ENCODE measurements around the gene EIF2S1. TPM values are rescaled to one million over a fixed set of nuclear protein-coding genes. Genes with fewer than 3 reads are reported as not detected.

The EIF2S1 gene
- total and polyA plus RNA-seq, 4 donors, result 53.8 to 81.0 (median 59.1) TPM

DNA sequence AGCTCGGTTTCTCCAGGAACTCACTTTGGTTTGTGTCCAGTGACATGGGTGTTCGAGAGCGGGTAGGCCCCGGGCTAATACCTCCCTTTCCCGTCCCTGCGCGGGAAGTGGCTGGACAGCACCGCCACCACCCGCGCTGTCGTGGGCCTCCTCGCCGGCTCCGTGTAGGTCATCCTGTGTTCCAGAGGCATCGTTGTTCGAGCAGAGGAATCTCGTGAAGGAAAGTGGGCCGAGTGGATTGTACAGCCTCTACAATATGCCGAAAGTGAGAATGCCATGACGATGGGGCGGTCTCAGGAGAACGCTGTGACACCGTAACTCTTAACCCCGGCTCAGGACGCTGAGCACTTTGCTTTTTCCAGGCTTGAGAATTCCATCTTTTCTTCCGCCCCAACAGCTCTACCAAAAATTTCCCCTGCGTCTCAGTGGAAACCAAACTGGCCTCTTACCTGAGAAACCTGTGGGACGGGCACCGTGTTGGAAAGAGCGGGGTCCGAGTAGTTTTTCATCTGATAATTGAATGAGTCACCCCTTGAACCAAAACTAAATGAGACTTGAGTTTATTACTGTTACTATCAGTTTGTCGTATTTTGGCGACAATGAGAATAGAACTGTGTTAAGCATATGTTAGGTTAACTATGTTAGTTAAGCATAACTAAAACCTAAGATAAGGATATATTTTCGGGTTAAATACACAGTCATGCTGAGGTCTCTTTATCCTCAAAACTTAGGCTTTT lies 510 bp downstream of the EIF2S1 start:
- peak overlapping the region; percentile 43 to 57 for H3K4me3 ChIP-seq (ENCODE audit: low read length in 2 of 2)
- peaks cover 0 to 5% of the 10 kb centered on the region in 2 donors for H3K4me1 ChIP-seq (ENCODE audit: control insufficient read depth in 1 of 2, insufficient read depth in 2 of 2, low read length in 2 of 2)
- intact Hi-C loops (cut with DNase I), result loop anchor here in 1 of 2 donors (5.0 kb wide), 1 partner anchor 118 kb away; the partner anchor contains the start of gene PALS1
- H3K27me3 ChIP-seq (ENCODE audit: control insufficient read depth in 1 of 2, insufficient read depth in 2 of 2, low read length in 1 of 2), result no peaks in the 10 kb centered on the region
- H3K9me3 ChIP-seq (ENCODE audit: control insufficient read depth, low read length), result no peaks in the 10 kb centered on the region
- peak; percentile 67 for ATAC-seq (ENCODE audit: low FRiP score)
- DNase-seq, result no peak
- 1% methylated on average over 34 of the region's 34 CpGs for WGBS, 2 donors
- H3K36me3 ChIP-seq (ENCODE audit: control insufficient read depth in 1 of 2, insufficient read depth in 2 of 2, low read length in 1 of 2), result no peaks in the 10 kb centered on the region
- peak overlapping the region in 1 of 2 donors; percentile 78 for H3K27ac ChIP-seq (ENCODE audit: low read depth in 1 of 2, low read length in 2 of 2)

DNA sequence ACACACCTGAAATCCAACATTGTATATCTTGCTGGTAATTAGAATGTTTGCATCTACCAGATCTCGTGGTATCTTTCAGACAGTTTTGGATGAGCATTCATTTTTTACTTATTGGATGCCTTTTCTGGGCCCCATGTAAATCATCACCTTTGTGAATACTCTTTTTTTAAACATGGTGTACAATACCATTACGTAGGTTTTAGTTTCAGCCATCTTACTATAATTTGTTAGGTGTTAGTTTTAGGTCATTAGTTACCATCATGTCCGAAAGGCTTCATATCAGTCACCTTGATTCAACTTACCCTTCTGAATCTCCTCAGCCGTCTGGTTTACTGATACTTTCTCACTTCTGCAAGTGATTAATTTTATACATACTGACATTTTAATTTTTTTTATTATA lies 5.3 kb downstream of the EIF2S1 start:
- H3K9me3 ChIP-seq (ENCODE audit: control insufficient read depth, low read length), result no peaks in the 10 kb centered on the region
- H3K27ac ChIP-seq (ENCODE audit: low read depth in 1 of 2, low read length in 2 of 2), result no peak overlapping the region
- no peaks in the 10 kb centered on the region for H3K36me3 ChIP-seq (ENCODE audit: control insufficient read depth in 1 of 2, insufficient read depth in 2 of 2, low read length in 1 of 2)
- H3K4me1 ChIP-seq (ENCODE audit: control insufficient read depth in 1 of 2, insufficient read depth in 2 of 2, low read length in 2 of 2), result peaks cover 0 to 2% of the 10 kb centered on the region in 2 donors
- WGBS, 2 donors, result 84 to 85% methylated on average over 4 of the region's 4 CpGs
- intact Hi-C loops (cut with DNase I), result no loop called here
- no peaks in the 10 kb centered on the region for H3K27me3 ChIP-seq (ENCODE audit: control insufficient read depth in 1 of 2, insufficient read depth in 2 of 2, low read length in 1 of 2)
- no peak for DNase-seq
- H3K4me3 ChIP-seq (ENCODE audit: low read length in 2 of 2), result no peak overlapping the region
- no peak for ATAC-seq (ENCODE audit: low FRiP score)

DNA sequence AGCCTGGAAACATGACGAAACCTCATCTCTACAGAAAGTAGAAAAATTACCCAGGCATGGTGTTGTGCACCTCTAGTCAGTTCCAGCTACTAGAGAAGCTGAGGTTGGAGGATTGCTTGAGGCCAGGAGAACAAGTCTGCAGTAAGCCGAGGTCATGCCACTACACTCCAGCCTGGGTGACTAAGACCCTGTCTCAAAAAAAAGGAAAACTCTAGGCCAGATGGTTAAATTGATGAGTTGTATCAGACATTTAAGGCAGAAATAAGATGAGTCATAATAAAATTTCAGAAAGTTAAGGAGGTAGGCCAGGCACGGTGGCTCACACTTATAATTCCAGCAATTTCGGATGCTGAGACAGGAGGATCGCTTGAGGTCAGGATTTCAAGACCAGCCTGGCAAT lies 10.7 kb downstream of the EIF2S1 start:
- Histone ChIP-seq H3K36me3 (ENCODE audit: control insufficient read depth in 1 of 2, insufficient read depth in 2 of 2, low read length in 1 of 2) (peaks cover 5 to 8% of the 10 kb centered on the region in 2 donors), H3K27me3 (ENCODE audit: control insufficient read depth in 1 of 2, insufficient read depth in 2 of 2, low read length in 1 of 2) (no peaks in the 10 kb centered on the region), H3K9me3 (ENCODE audit: control insufficient read depth, low read length) (no peaks in the 10 kb centered on the region), H3K4me1 (ENCODE audit: control insufficient read depth in 1 of 2, insufficient read depth in 2 of 2, low read length in 2 of 2) (no peaks in the 10 kb centered on the region), H3K4me3 (ENCODE audit: low read length in 2 of 2) (no peak overlapping the region), H3K27ac (ENCODE audit: low read depth in 1 of 2, low read length in 2 of 2) (no peak overlapping the region)
- no peak for DNase-seq
- intact Hi-C loops (cut with DNase I), result no loop called here
- 94 to 95% methylated on average over 5 of the region's 5 CpGs for WGBS, 2 donors
- no peak for ATAC-seq (ENCODE audit: low FRiP score)

DNA sequence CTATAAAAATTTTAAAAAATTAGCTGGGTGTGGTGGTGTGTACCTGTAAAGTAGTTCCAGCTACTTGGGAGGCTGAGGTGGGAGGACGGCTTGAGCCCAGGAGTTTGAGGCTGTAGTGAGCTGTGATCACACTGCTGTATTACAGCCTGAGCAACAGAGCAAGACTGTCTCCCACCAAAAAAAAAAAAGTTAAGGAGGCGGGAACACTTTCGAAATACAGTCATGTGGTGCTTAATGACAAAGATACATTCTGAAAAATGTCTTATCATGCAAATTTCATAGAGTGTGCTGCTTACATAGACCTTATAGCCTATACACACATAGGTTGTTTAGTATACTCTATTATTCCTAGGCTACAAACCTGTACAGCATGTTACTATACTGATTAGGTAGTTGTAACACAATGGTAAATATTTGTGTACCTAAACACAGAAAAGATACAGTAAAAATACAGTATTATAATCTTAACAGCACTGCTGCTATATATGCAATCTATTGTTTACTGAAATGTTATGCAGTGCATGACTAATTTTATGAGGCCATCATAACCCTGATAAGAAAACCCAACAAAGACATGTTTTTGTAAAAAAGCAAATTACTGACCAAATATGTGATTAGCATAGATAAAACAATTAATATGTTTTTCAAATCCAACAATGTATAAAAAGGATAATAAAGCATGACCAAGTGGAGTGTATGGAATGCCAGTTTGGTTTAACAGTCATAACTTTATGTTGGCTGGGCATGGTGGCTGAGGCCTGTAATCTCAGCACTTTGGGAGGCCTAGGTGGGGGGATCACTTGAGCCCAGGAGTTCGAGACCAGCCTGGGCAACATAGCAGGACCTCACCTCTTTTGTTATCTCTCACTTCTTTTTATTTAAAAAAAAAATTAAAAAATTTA lies 11.4 kb downstream of the EIF2S1 start:
- ATAC-seq (ENCODE audit: low FRiP score), result no peak
- no peaks in the 10 kb centered on the region for H3K4me1 ChIP-seq (ENCODE audit: control insufficient read depth in 1 of 2, insufficient read depth in 2 of 2, low read length in 2 of 2)
- WGBS, 2 donors, result 93 to 94% methylated on average over 4 of the region's 4 CpGs

DNA sequence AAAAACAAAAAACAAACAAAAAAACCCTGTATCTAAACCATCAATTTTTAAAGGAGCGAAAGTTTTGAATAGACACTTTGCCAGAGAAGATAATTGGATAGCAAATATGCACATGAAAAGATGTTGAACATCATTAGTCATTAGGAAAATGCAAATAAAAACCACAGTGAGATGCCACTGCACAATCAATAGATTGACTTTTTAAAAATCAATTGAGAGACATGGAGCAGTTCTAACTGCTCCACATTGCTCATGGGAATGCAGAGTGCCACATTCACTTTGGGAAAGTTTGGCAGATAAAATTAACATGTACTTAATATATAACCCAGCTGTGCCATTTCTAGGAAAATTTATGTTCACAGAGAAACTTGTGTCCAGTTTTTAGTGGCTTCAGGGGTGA lies 12.7 kb downstream of the EIF2S1 start:
- ATAC-seq (ENCODE audit: low FRiP score) (no peak), DNase-seq (no peak)
- intact Hi-C loops (cut with DNase I), result no loop called here
- WGBS, 2 donors, result 98 to 100% methylated on average over 1 of the region's 1 CpG
- Histone ChIP-seq H3K27ac (ENCODE audit: low read depth in 1 of 2, low read length in 2 of 2) (no peak overlapping the region), H3K9me3 (ENCODE audit: control insufficient read depth, low read length) (no peaks in the 10 kb centered on the region), H3K27me3 (ENCODE audit: control insufficient read depth in 1 of 2, insufficient read depth in 2 of 2, low read length in 1 of 2) (no peaks in the 10 kb centered on the region), H3K4me1 (ENCODE audit: control insufficient read depth in 1 of 2, insufficient read depth in 2 of 2, low read length in 2 of 2) (no peaks in the 10 kb centered on the region), H3K4me3 (ENCODE audit: low read length in 2 of 2) (no peak overlapping the region), H3K36me3 (ENCODE audit: control insufficient read depth in 1 of 2, insufficient read depth in 2 of 2, low read length in 1 of 2) (peaks cover 8 to 14% of the 10 kb centered on the region in 2 donors)

More for the DNA sequence above, 11.4 kb downstream of the EIF2S1 start:
- Histone ChIP-seq H3K9me3 (ENCODE audit: control insufficient read depth, low read length) (no peaks in the 10 kb centered on the region), H3K4me3 (ENCODE audit: low read length in 2 of 2) (no peak overlapping the region), H3K36me3 (ENCODE audit: control insufficient read depth in 1 of 2, insufficient read depth in 2 of 2, low read length in 1 of 2) (peaks cover 7 to 8% of the 10 kb centered on the region in 2 donors), H3K27ac (ENCODE audit: low read depth in 1 of 2, low read length in 2 of 2) (no peak overlapping the region), H3K27me3 (ENCODE audit: control insufficient read depth in 1 of 2, insufficient read depth in 2 of 2, low read length in 1 of 2) (no peaks in the 10 kb centered on the region)
- intact Hi-C loops (cut with DNase I), result no loop called here
- no peak for DNase-seq

DNA sequence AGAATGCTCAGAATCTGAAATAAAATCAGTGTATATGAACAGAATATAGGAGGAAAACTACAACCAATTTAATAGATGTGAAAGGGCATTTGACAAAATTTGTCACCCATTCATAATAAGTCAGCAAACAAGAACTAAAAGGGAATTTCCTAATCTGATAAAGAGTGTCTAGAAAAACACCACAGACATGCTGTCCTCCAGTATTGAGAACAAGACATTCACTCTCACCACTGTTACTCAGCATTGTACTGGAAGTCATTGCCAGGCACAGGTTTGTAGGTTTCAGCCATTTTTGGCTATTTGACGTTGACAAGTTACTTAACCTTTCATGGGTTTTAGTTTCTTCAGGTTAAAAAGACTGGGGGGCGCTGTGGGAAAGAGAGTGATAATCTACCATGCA lies 13.2 kb downstream of the EIF2S1 start:
- 75% methylated on average over 2 of the region's 2 CpGs for WGBS, 2 donors
- H3K36me3 ChIP-seq (ENCODE audit: control insufficient read depth in 1 of 2, insufficient read depth in 2 of 2, low read length in 1 of 2), result peaks cover 9 to 14% of the 10 kb centered on the region in 2 donors
- ATAC-seq (ENCODE audit: low FRiP score), result no peak

DNA sequence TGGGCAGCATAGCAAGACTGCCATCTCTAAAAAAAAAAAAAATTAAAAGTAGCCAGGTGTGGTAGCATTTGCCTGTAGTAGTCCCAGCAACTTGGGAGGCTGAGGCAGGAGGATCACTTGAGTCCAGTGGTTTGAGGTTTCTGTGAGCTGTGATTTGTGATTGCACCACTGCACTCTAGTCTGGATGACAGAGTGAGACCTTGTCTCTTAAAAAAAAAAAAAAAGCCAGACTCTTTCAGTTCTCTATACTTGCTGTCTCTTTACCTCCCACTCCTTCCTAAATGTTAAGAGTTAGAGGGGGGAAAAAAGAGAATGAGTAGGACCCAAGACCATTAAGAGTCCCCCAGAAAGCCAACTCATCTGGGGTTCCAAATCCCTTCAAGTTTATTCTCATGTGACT lies 17.8 kb downstream of the EIF2S1 start:
- no peaks in the 10 kb centered on the region for H3K9me3 ChIP-seq (ENCODE audit: control insufficient read depth, low read length)
- ATAC-seq (ENCODE audit: low FRiP score) (no peak), DNase-seq (no peak)
- intact Hi-C loops (cut with DNase I), result no loop called here
- no peaks in the 10 kb centered on the region for H3K27me3 ChIP-seq (ENCODE audit: control insufficient read depth in 1 of 2, insufficient read depth in 2 of 2, low read length in 1 of 2)
- H3K4me1 ChIP-seq (ENCODE audit: control insufficient read depth in 1 of 2, insufficient read depth in 2 of 2, low read length in 2 of 2), result no peaks in the 10 kb centered on the region
- no peak overlapping the region for H3K4me3 ChIP-seq (ENCODE audit: low read length in 2 of 2)
- no peak overlapping the region for H3K27ac ChIP-seq (ENCODE audit: low read depth in 1 of 2, low read length in 2 of 2)
- H3K36me3 ChIP-seq (ENCODE audit: control insufficient read depth in 1 of 2, insufficient read depth in 2 of 2, low read length in 1 of 2), result peaks cover 13 to 14% of the 10 kb centered on the region in 2 donors

More for the DNA sequence above, 13.2 kb downstream of the EIF2S1 start:
- Histone ChIP-seq H3K4me1 (ENCODE audit: control insufficient read depth in 1 of 2, insufficient read depth in 2 of 2, low read length in 2 of 2) (no peaks in the 10 kb centered on the region), H3K27me3 (ENCODE audit: control insufficient read depth in 1 of 2, insufficient read depth in 2 of 2, low read length in 1 of 2) (no peaks in the 10 kb centered on the region), H3K9me3 (ENCODE audit: control insufficient read depth, low read length) (no peaks in the 10 kb centered on the region), H3K4me3 (ENCODE audit: low read length in 2 of 2) (no peak overlapping the region), H3K27ac (ENCODE audit: low read depth in 1 of 2, low read length in 2 of 2) (no peak overlapping the region)
- intact Hi-C loops (cut with DNase I), result no loop called here
- no peak for DNase-seq

DNA sequence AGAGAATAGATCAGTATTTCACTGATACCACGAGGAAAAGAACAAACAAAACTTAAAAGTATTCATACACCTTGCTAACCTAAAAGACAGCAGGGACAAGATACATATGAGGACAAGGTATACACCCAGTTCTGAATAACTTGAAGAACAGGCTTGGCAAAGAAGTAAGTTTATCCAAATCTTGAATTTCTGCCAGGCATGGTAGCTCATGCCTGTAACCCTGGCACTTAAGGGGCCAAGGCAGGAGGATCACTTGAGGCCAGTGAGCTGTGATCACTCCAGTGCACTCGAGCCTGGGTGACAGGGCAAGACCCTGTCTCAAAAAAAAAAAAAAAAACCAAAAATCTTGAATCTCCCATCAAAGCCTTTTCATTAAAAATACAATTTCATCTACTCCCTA lies 25.0 kb downstream of the EIF2S1 start:
- intact Hi-C loops (cut with DNase I), result no loop called here
- peaks cover 2 to 13% of the 10 kb centered on the region in 2 donors for H3K36me3 ChIP-seq (ENCODE audit: control insufficient read depth in 1 of 2, insufficient read depth in 2 of 2, low read length in 1 of 2)
- H3K4me1 ChIP-seq (ENCODE audit: control insufficient read depth in 1 of 2, insufficient read depth in 2 of 2, low read length in 2 of 2), result no peaks in the 10 kb centered on the region
- no peak for ATAC-seq (ENCODE audit: low FRiP score)
- H3K27ac ChIP-seq (ENCODE audit: low read depth in 1 of 2, low read length in 2 of 2), result no peak overlapping the region
- 69 to 76% methylated on average over 2 of the region's 2 CpGs for WGBS, 2 donors
- no peaks in the 10 kb centered on the region for H3K9me3 ChIP-seq (ENCODE audit: control insufficient read depth, low read length)
- no peaks in the 10 kb centered on the region for H3K27me3 ChIP-seq (ENCODE audit: control insufficient read depth in 1 of 2, insufficient read depth in 2 of 2, low read length in 1 of 2)
- H3K4me3 ChIP-seq (ENCODE audit: low read length in 2 of 2), result no peak overlapping the region
- no peak for DNase-seq
